ENCODE measurements around the gene DUSP28. TPM values are rescaled to one million over a fixed set of nuclear protein-coding genes. Genes with fewer than 3 reads are reported as not detected.

Gene DUSP28
- total RNA-seq, 4 donors from 2014 or later: 3.4 to 10.8 (median 6.2) TPM

DNA sequence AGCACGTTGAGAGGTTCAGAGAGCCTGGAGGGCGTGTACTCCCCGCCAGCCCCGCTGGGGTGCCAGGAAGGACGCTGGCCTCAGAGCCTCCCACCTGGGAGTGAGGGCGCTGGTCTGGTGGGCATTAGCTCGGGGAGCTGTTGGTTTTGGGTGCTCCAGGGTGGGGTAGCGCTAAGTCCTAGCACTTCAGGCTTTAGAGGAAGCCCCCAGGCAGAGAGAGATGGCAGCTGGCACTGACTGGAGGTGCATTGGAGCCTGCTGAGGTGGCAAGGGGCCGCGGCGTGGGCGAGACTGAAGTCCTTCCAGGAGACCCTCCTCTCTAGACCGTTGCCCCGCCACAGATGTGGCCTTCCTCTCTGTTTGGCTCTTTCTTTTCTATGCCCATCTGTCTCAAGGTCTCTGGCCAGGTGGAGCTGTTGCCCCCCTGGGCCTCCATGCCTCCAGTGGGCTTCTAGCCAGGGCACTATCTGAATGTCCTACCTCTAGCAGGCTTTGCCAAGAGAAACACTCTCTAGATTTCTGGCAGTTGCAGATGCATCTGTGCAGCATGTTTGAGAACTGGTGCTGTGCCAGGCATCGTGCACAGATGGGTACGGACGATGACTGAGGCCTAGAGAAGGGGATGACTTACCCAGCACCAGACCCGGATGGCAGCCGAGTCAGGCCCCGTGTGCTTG, 33.0 kb downstream of the DUSP28 start:
- H3K4me3 ChIP-seq: no peak overlapping the region
- no peak overlapping the region for H3K27ac ChIP-seq
- no peaks in the 10 kb centered on the region for H3K9me3 ChIP-seq
- peaks cover under 1 to 7% (median 5%) of the 10 kb centered on the region in 4 donors for H3K4me1 ChIP-seq
- TF ChIP-seq, protein P1, sequence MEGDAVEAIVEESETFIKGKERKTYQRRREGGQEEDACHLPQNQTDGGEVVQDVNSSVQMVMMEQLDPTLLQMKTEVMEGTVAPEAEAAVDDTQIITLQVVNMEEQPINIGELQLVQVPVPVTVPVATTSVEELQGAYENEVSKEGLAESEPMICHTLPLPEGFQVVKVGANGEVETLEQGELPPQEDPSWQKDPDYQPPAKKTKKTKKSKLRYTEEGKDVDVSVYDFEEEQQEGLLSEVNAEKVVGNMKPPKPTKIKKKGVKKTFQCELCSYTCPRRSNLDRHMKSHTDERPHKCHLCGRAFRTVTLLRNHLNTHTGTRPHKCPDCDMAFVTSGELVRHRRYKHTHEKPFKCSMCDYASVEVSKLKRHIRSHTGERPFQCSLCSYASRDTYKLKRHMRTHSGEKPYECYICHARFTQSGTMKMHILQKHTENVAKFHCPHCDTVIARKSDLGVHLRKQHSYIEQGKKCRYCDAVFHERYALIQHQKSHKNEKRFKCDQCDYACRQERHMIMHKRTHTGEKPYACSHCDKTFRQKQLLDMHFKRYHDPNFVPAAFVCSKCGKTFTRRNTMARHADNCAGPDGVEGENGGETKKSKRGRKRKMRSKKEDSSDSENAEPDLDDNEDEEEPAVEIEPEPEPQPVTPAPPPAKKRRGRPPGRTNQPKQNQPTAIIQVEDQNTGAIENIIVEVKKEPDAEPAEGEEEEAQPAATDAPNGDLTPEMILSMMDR (IDR thresholded peaks at IDR 0.05): no peak
- TF ChIP-seq POLR2A (IDR thresholded peaks at IDR 0.05): no peak
- no peak for TF ChIP-seq POLR2AphosphoS5 (IDR thresholded peaks at IDR 0.05)
- no peak for TF ChIP-seq EP300 (IDR thresholded peaks at IDR 0.05; ENCODE audit: low read depth)
- in situ Hi-C loops (cut with MboI; ENCODE audit: low pct_ligation_motif_present in 1 of 4, low pct_unique_long_range_greater_than_20kb in 1 of 4, low sequenced_read_pairs in 3 of 4) (no loop called here), intact Hi-C loops (cut with DNase I; ENCODE audit: low total_unique reads) (no loop called here)
- no peak for DNase-seq
- H3K27me3 ChIP-seq: no peaks in the 10 kb centered on the region
- H3K36me3 ChIP-seq: peaks cover 0 to 5% (median 0%) of the 10 kb centered on the region in 4 donors
- WGBS, 2 donors (ENCODE audit: low coverage in 1 of 2): 90% methylated on average over 20 of the region's 20 CpGs; no CpG with 5 or more reads in 1 of the 2 donors

DNA sequence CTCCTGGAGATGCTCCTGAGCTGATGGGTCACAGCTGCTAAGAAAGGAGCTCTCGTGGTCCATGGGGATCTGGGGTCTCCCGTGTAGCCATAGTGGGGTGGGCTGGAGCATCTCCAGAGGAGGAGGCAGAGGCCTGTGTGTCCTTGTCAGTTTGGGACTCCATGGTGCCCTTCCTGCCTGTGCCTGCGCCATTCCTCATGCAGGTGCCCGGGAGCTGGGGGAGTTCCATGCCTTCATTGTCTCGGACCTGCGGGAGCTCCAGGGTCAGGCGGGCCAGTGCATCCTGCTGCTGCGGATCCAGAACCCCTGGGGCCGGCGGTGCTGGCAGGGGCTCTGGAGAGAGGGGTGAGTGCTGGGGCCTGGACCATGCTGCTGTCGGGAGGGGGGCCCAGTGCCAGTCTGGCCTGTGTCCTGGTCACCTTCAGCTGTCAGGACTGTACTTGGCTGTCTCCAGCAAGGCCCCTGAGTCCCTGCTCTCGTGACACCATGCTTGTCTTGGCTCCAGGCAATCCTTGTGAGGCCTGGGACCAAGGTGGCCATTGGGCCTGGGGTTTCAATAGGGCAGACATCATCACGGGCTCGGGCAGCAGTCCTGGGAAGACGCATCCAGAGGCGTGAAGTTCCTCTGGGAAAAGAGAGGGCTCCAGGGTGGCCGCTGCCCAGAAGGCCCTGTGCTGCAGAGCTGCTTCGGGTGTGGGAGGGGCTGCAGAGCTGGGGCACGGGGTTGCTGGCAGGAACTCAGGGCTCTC, 33.7 kb downstream of the DUSP28 start:
- 80 to 93% methylated on average over 2 to 18 of the region's 19 CpGs for WGBS, 2 donors (ENCODE audit: low coverage in 1 of 2)
- TF ChIP-seq POLR2A (IDR thresholded peaks at IDR 0.05): no peak
- TF ChIP-seq, protein P1 (IDR thresholded peaks at IDR 0.05): no peak
- no peak for TF ChIP-seq EP300 (IDR thresholded peaks at IDR 0.05; ENCODE audit: low read depth)
- TF ChIP-seq POLR2AphosphoS5 (IDR thresholded peaks at IDR 0.05): no peak
- intact Hi-C loops (cut with DNase I; ENCODE audit: low total_unique reads): no loop called here
- no peak overlapping the region for H3K27ac ChIP-seq
- in situ Hi-C loops (cut with MboI; ENCODE audit: low pct_ligation_motif_present in 1 of 4, low pct_unique_long_range_greater_than_20kb in 1 of 4, low sequenced_read_pairs in 3 of 4): no loop called here
- peaks cover 0 to 4% (median 0%) of the 10 kb centered on the region in 4 donors for H3K4me1 ChIP-seq
- DNase-seq: peak; percentile 5
- H3K9me3 ChIP-seq: no peaks in the 10 kb centered on the region
- no peak overlapping the region for H3K4me3 ChIP-seq
- H3K36me3 ChIP-seq: peaks cover 0 to 5% (median 0%) of the 10 kb centered on the region in 4 donors
- H3K27me3 ChIP-seq: no peaks in the 10 kb centered on the region

DNA sequence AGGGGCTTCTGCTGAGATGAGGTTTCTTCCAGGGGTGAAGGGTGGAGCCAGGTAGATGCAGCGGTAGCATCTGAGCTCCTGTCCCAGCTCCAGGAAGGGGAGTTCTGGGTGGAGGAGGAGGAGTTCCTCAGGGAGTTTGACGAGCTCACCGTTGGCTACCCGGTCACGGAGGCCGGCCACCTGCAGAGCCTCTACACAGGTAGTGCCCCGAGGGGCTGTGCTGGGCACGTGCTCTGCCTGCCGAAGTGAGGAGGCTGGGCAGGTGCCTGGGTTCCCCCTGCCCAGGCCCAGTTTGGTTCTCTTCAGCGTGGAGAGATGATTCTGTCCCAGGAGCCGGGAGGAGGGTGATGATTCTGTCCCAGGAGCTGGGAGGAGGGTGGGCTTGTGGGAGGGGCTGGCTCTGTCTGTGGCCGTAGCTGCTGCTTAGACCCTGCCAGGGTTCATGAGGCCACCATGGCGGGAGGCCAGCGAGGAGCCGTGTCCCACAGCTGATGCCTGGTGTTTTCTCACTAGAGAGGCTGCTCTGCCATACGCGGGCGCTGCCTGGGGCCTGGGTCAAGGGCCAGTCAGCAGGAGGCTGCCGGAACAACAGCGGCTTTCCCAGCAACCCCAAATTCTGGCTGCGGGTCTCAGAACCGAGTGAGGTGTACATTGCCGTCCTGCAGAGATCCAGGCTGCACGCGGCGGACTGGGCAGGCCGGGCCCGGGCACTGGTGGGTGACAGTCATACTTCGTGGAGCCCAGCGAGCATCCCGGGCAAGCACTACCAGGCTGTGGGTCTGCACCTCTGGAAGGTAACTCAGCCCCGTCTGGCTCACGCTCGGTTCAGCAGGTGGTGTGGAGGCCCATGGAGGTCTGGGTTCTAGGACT, 34.6 kb downstream of the DUSP28 start:
- WGBS, 2 donors (ENCODE audit: low coverage in 1 of 2): 91% methylated on average over 32 of the region's 34 CpGs; no CpG with 5 or more reads in 1 of the 2 donors
- H3K4me3 ChIP-seq: no peak overlapping the region
- in situ Hi-C loops (cut with MboI; ENCODE audit: low pct_ligation_motif_present in 1 of 4, low pct_unique_long_range_greater_than_20kb in 1 of 4, low sequenced_read_pairs in 3 of 4): no loop called here
- H3K9me3 ChIP-seq: no peaks in the 10 kb centered on the region
- no peaks in the 10 kb centered on the region for H3K27me3 ChIP-seq
- no peak overlapping the region for H3K27ac ChIP-seq
- TF ChIP-seq, protein P1 (IDR thresholded peaks at IDR 0.05): no peak
- TF ChIP-seq EP300 (IDR thresholded peaks at IDR 0.05; ENCODE audit: low read depth) (no peak), POLR2A (IDR thresholded peaks at IDR 0.05) (no peak), POLR2AphosphoS5 (IDR thresholded peaks at IDR 0.05) (no peak)
- peak; percentile 4 for DNase-seq
- peaks cover 0 to 5% (median 0%) of the 10 kb centered on the region in 4 donors for H3K36me3 ChIP-seq
- intact Hi-C loops (cut with DNase I; ENCODE audit: low total_unique reads): no loop called here
- peaks cover 0 to 4% (median 0%) of the 10 kb centered on the region in 4 donors for H3K4me1 ChIP-seq

All from transverse colon (tissue), 4 donors.